Inferior parietal cortex (tissue), 1 donor: Measurements from ENCODE around the gene CCDC88A.
"Not testable (repeated sequence)": the region's sequence is repeated elsewhere in the genome, so short reads cannot be mapped to it uniquely, and the experiment has no call there.

ENCODE experiments used
- DNase-seq: peaks from one replicate; pipeline ENCODE4 v3.0.0-alpha.2; 2016; ENCODE audit errors: extremely low spot score

The CCDC88A gene

DNA sequence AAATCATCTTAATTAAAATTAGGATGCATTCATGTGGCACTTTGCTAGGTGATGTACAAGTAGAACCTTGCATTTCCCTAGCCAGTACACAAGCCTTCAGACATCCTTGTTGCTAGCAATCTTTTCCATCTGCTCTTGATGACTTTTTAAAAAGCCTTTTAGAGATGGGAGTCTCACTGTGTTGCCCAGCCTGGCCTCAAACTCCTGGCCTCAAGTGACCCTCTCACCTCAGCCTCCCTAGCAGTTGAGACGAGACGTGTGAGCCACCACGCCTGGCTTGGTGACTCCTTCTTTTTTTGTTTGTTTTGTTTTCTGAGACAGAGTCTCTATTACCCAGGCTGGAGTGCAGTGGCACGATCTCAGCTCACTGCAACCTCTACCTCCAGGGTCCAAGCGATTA, 1.7 kb upstream of the CCDC88A start:
- DNase-seq = no peak

GRCh38 chr2:55420871-55421270, 1.2 kb upstream of the CCDC88A start:
- no peak for DNase-seq

DNA sequence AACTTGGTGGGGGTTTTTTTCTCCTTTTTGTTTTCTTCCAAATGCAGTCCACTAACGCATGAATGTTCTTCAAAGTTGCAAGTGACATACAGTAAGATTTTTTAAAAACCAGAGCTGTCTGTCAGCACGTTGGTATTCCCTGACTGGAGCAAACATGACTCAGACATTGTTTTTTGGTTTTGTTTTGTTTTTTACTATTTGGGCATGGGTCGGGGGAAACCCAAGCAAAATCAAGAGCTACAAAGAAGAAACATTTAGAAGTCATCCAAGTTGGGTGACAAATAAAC, 726 bp upstream of the CCDC88A start:
- no peak for DNase-seq

GRCh38 chr2:55419233-55419678, 400 bp downstream of the CCDC88A start:
- DNase-seq = no peak

- DNase-seq = no peak
Measured at GRCh38 chr2:55418512-55419232, 984 bp downstream of the CCDC88A start.

GRCh38 chr2:55418072-55418471, 1.6 kb downstream of the CCDC88A start:
- no peak for DNase-seq

GRCh38 chr2:55416786-55417568, 2.7 kb downstream of the CCDC88A start:
- no peak for DNase-seq

DNA sequence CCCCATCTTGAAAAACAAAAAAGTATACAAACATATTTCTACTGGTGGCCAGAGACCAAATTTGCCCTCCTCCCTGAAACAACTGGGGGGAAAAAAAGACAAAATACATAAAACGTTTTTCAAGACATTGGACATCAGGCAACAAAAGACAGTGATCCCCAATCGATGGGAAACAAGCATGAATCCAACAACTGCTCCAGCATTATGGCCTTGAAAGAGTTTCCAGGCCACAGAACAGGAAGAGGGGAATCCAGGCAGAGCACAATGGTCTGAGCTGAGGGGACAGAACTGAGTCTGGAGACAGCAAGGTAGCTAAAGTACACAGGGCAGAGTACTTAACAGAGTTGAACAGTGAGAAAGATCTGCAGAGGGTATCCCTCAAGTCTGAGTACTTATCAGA, 4.4 kb downstream of the CCDC88A start:
- DNase-seq = no peak

DNA sequence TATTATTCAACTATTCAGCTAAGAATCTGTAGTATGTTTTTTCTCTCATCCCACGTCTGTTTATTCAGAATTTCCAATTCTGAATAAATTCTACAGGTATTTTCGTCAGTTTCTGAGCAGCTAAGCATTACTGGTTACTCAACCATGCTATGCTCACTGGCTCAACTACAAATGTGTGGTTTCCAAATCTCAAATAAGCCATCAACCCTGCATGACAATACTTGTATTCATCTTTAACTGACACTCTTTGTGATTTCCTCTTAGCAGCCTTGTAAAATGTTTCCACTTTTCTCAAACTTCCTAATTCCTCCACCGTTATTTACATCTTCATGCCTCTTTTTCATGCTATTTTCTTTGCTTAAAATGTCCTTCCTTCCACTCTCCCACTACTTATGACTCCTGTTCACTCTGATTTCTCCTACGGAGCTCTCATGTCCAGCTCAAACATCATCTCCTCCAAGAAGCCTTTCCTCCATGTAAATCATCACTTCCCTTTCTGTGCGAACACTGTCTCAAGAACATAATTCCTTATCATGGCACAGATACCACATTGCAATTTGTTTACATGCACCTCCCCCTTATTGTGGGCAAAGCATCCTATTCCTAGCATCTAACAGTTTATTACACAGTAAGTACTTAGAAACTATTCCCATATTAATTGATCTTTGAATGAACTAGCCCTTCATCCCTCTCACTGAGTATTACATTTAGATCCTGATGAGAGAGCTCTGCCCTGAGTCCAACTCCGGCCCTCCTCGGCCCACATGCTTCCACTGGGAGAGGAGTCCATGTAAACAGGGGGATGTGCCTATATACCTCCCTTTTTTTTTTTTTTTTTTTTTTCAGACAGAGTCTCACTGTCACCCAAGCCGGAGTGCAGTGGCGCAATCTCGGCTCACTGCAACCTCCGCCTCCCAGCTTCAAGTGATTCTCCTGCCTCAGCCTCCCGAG, 10.5 kb downstream of the CCDC88A start:
- DNase-seq = peak; percentile 63

DNA sequence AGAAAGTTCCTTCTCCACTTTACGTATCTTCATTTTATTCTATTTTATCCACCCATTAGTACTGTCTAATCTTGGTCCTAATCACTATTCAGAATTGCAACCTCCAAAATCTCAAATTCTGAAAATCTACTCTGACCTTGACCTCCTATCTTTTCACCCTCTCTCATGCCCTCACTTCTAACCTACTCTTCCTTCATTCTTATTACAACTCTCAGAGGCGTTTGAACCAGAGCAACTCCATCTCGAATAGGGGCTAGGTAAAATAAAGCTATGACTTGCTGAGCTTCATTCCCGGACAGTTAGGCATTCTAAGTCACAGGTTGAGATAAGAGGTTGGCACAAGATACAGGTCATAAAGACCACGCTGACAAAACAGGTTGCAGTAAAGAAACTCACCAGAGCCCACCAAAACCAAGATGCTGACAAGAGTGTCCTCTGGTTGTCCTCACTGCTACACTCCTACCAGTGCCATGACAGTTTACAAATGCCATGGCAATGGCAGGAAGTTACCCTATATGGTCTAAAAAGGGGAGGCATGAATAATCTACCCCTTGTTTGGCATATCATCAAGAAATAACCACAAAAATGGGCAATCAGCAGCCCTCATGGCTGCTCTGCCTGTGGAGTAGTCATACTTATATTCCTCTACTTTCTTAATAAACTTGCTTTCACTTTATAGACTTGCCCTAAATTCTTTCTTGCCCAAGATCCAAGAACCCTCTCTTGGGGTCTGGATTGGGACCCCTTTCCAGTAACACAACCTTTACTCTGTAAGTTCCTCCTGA, 11.4 kb downstream of the CCDC88A start:
- no peak for DNase-seq

GRCh38 chr2:55405116-55405515, 14.5 kb downstream of the CCDC88A start:
- DNase-seq = no peak

GRCh38 chr2:55403256-55403998, 16.2 kb downstream of the CCDC88A start:
- peak; percentile 82 for DNase-seq

- DNase-seq = no peak
Measured at GRCh38 chr2:55401124-55401523, 18.5 kb downstream of the CCDC88A start.

GRCh38 chr2:55400332-55400731, 19.3 kb downstream of the CCDC88A start:
- no peak for DNase-seq

- no peak for DNase-seq
Measured at GRCh38 chr2:55399815-55400214, 19.8 kb downstream of the CCDC88A start.

DNA sequence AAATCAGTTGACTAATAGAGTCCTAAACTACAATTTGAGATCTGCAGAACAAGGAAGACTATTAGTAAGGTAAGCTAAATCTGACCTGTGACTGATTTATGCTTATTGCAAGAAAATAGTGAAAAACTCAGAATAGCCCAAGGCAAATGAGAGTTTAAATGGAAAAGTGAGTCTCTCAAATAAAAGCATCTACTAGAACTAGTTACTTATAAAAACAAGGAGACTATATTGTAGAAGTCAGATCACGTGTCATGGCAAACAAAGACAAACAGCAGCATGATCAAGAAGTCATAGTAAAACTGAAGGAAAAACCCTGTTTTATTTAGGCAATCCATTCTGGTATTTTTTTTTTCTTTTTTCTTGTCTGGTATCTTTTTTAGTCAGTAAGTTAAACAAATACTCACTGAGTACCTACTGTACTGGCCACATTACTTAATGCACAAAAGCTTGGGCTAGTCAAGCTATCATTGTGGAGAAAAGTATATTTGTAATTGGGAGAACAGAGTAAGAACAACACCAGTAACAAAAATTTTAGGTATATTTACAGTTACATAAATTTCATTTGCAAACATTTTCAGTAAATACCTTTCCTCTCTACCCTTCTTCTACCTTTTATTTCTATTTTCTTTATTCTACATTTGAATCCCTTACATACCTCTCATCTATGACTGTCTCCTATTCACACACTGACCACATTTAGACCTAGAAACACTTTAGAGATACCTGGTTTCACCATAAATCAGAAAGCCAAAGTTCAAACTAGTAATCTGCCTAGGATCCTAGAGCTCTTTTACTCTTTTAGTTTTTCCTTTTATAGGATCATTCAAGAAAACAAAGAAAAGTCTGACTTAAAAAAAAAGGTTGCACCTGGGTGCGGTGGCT, 23.7 kb downstream of the CCDC88A start:
- DNase-seq = no peak

DNA sequence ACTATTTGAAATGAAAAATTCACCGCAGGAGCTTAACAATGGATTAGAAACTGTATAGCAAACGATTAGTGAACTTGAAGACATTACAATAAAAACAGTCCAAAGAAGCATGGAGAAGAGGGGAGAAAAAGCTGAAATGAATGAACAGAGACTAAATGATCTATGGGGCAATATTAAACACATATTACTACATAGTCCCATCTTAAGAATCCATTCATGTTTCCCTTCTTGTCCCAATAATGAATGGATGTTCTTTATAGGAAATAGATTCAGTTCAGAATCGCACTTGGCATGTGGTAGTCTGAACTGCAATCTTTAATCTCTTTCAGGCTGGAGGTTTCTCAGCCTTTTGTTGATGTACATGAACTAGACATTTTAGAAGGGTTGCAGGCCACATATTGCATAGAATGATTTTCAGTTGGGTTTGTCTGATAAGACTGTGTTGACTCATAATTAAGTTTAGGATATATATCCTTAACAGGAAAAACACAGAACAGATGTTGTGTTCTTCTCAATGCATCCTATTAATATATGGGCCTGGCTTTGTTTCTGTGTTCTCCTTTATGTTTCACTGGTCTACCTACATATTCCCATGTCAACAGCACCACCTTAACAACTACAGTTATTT, 27.9 kb downstream of the CCDC88A start:
- no peak for DNase-seq

- DNase-seq = no peak
Measured at GRCh38 chr2:55391155-55391554, 28.5 kb downstream of the CCDC88A start.

DNA sequence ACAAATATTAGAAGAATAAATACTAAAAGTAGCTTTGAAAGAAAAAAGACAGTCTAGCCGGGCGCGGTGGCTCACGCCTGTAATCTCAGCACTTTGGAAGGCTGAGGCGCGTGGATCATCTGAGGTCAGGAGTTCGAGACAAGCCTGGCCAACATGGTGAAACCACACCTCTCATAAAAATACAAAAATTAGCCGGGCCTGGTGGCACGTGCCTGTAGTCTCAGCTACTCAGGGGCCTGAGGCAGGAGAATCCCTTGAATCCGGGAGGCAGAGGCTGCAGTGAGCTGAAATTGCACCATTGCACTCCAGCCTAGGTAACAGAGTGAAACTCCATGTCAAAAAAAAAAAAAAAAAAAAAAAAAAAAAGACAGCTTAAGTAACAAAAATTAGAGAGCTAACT, 34.1 kb downstream of the CCDC88A start:
- DNase-seq = not testable (repeated sequence)
